H1 (cell line): ENCODE results near the gene ZNF746.

Experiments
- BCL11A ChIP-seq, 2 experiments: IDR thresholded peaks; one replicate each; pipeline ENCODE4 v1.6.1; 2011; ENCODE audit warnings: low read depth in 2 of 2, low read length in 2 of 2, mild to moderate bottlenecking in 2 of 2
- EP300 ChIP-seq, 2 experiments: IDR thresholded peaks; 1 replicate in 1 of 2; 2 replicates in 1 of 2; pipeline ENCODE4 v1.6.1; 2011 to 2012; ENCODE audit warnings: low read depth in 2 of 2, low read length in 2 of 2, mild to moderate bottlenecking in 2 of 2, borderline replicate concordance in 1 of 2, inconsistent platforms in 1 of 2, moderate library complexity in 1 of 2
- EZH2 ChIP-seq: fragments of 200-600 bp; sonication (generic); IDR thresholded peaks from 2 replicates; pipeline ENCODE4 v1.7.1; 2012; ENCODE audit warnings: low read depth, mild to moderate bottlenecking, moderate library complexity, low read length, inconsistent platforms; ENCODE audit not compliant: severe bottlenecking
- JUN ChIP-seq: IDR thresholded peaks from 2 replicates; pipeline ENCODE4 v1.6.1; 2011; ENCODE audit warnings: low read depth, mild to moderate bottlenecking, improper control_type of control experiment, low read length
- POLR2A ChIP-seq, 2 experiments: IDR thresholded peaks; 1 replicate in 1 of 2; 2 replicates in 1 of 2; pipeline ENCODE4 v1.6.1; 2011; ENCODE audit warnings: low read depth in 2 of 2, low read length in 2 of 2, mild to moderate bottlenecking in 2 of 2; ENCODE audit errors: control extremely low read depth in 1 of 2
- POLR2AphosphoS5 ChIP-seq: IDR thresholded peaks from 2 replicates; pipeline ENCODE4 v1.6.1; 2011; ENCODE audit warnings: low read depth, low read length
- RAD21 ChIP-seq, 2 experiments: IDR thresholded peaks in 1 of 2; conservative IDR thresholded peaks in 1 of 2; 2 replicates each; pipeline ENCODE4 v1.6.1; 2011; ENCODE audit warnings: low read depth in 2 of 2, low read length in 2 of 2, improper control_type of control experiment in 1 of 2, inconsistent platforms in 1 of 2, mild to moderate bottlenecking in 1 of 2, moderate library complexity in 1 of 2
- RFX5 ChIP-seq: IDR thresholded peaks from 2 replicates; pipeline ENCODE4 v1.6.1; 2011; ENCODE audit warnings: low read depth, low read length, improper control_type of control experiment, borderline replicate concordance
- SAP30 ChIP-seq: fragments of 300-600 bp; sonication (generic); IDR thresholded peaks from 2 replicates; pipeline ENCODE4 v1.7.1; 2012; ENCODE audit warnings: low read length, moderate library complexity, mild to moderate bottlenecking, inconsistent platforms; ENCODE audit not compliant: insufficient read depth, insufficient replicate concordance
- SIN3A ChIP-seq, 2 experiments: IDR thresholded peaks in 1 of 2; conservative IDR thresholded peaks in 1 of 2; 2 replicates each; pipeline ENCODE4 v1.6.1; 2011 to 2012; ENCODE audit warnings: low read length in 2 of 2, improper control_type of control experiment in 1 of 2, low read depth in 1 of 2, mild to moderate bottlenecking in 1 of 2
- TAF7 ChIP-seq: optimal IDR thresholded peaks from 2 replicates; pipeline ENCODE3; 2011; ENCODE audit warnings: low read depth, mild to moderate bottlenecking, inconsistent platforms, low read length, moderate library complexity, borderline replicate concordance
- TF ChIP-seq, protein P1 (sequence below), 3 experiments: IDR thresholded peaks; 1 replicate in 2 of 3; 2 replicates in 1 of 3; pipeline versions ENCODE4 v1.5.1 to v1.6.1; 2011; ENCODE audit warnings: low read length in 3 of 3, mild to moderate bottlenecking in 3 of 3, inconsistent platforms in 2 of 3, low read depth in 1 of 3, moderate library complexity in 1 of 3; ENCODE audit not compliant: insufficient read depth in 1 of 3; ENCODE audit errors: control extremely low read depth in 1 of 3
- TF ChIP-seq, protein P2 (sequence below): IDR thresholded peaks from 2 replicates; pipeline ENCODE4 v1.6.1; 2011; ENCODE audit warnings: low read length, improper control_type of control experiment

DNA sequence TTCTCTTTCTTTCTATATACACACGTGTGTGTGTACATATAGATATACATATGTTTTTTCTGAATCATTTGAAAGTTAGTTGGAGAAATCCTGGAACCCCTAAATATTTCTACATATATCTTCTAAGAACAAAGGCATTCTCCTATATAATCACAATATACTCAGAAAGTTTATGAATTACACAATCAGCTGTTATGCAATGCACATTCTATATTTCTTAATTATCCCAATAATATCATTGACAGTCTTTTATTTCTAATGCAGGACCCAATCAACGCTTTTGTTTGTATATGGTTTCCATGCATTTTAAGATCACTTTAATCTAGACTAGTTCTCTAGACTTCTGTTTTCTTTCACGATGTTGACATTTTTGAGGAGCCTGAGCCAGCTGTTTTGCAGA lies 27.7 kb upstream of the ZNF746 start:
- TF ChIP-seq, protein P1, sequence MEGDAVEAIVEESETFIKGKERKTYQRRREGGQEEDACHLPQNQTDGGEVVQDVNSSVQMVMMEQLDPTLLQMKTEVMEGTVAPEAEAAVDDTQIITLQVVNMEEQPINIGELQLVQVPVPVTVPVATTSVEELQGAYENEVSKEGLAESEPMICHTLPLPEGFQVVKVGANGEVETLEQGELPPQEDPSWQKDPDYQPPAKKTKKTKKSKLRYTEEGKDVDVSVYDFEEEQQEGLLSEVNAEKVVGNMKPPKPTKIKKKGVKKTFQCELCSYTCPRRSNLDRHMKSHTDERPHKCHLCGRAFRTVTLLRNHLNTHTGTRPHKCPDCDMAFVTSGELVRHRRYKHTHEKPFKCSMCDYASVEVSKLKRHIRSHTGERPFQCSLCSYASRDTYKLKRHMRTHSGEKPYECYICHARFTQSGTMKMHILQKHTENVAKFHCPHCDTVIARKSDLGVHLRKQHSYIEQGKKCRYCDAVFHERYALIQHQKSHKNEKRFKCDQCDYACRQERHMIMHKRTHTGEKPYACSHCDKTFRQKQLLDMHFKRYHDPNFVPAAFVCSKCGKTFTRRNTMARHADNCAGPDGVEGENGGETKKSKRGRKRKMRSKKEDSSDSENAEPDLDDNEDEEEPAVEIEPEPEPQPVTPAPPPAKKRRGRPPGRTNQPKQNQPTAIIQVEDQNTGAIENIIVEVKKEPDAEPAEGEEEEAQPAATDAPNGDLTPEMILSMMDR (IDR thresholded peaks at IDR 0.05; ENCODE audit: control extremely low read depth in 1 of 3, insufficient read depth in 1 of 3, low read depth in 1 of 3, low read length in 3 of 3): no peak
- TF ChIP-seq POLR2A (IDR thresholded peaks at IDR 0.05; ENCODE audit: control extremely low read depth in 1 of 2, low read depth in 2 of 2, low read length in 2 of 2) (no peak), RFX5 (no peak), EP300 (IDR thresholded peaks at IDR 0.05; ENCODE audit: borderline replicate concordance in 1 of 2, low read depth in 2 of 2, low read length in 2 of 2) (no peak), SAP30 (no peak), EZH2 (no peak), TAF7 (no peak), BCL11A (IDR thresholded peaks at IDR 0.05; ENCODE audit: low read depth in 2 of 2, low read length in 2 of 2) (no peak), JUN (no peak), SIN3A (conservative IDR thresholded peaks at IDR 0.05 in 1 of 2, IDR thresholded peaks at IDR 0.05 in 1 of 2; ENCODE audit: low read depth in 1 of 2, low read length in 2 of 2) (no peak), RAD21 (IDR thresholded peaks at IDR 0.05 in 1 of 2, conservative IDR thresholded peaks at IDR 0.05 in 1 of 2; ENCODE audit: low read depth in 2 of 2, low read length in 2 of 2) (no peak), POLR2AphosphoS5 (no peak)
- TF ChIP-seq, protein P2, sequence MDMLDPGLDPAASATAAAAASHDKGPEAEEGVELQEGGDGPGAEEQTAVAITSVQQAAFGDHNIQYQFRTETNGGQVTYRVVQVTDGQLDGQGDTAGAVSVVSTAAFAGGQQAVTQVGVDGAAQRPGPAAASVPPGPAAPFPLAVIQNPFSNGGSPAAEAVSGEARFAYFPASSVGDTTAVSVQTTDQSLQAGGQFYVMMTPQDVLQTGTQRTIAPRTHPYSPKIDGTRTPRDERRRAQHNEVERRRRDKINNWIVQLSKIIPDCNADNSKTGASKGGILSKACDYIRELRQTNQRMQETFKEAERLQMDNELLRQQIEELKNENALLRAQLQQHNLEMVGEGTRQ: no peak
